Fibroblast of mammary gland (primary cell): ENCODE measurements around the gene NUDT4B.
"Not testable (repeated sequence)": the region's sequence is repeated elsewhere in the genome, so short reads cannot be mapped to it uniquely, and the experiment has no call there.

Experiments used
- DNase-seq: peaks from one replicate; pipeline ENCODE4 v3.0.0-alpha.2; 2010; ENCODE audit warnings: low read depth
- H3K4me3 ChIP-seq: 2 replicates; pipeline ENCODE4 v1.5.1; 2011; ENCODE audit warnings: low read depth, mild to moderate bottlenecking, low read length, moderate library complexity; ENCODE audit not compliant: control insufficient read depth

Gene NUDT4B

DNA sequence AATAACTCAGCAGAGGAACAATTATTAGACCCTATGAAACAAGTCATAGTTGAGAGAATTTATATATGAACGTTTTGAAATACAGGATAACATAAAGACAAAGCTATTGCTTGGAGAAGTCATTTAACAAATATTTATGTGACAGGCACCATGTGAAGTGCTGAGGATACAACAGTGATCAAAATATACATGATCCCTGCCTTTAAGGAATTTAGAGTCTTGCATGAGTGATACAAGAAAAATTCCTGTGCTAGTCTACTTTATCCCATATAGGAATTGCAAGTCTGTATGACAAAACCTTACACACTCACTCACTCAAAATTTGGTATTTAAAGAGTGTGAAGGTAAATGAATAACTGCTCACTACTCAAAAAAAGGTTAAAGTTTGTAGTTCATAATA, 25.5 kb downstream of the NUDT4B start:
- not testable (repeated sequence) for DNase-seq, H3K4me3 ChIP-seq

DNA sequence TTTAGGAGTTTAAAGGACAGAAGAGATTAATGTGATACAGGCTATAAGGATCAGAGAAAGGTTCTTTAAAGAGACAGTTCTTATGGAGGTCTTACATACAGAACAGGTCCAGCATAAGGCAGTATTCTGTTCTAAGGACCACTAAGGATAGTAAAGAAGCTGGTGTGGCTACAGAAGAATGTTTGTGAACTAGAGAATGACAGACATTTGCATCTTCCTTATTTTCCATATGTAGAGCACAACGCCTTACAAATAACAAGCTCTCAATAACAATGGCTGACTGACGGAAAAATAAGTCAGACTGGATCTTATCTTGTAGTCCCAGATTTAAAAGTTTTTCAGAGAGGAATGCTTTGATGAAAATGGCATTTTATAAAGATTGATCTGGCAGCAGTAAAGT, 26.7 kb downstream of the NUDT4B start:
- H3K4me3 ChIP-seq, DNase-seq: not testable (repeated sequence)

DNA sequence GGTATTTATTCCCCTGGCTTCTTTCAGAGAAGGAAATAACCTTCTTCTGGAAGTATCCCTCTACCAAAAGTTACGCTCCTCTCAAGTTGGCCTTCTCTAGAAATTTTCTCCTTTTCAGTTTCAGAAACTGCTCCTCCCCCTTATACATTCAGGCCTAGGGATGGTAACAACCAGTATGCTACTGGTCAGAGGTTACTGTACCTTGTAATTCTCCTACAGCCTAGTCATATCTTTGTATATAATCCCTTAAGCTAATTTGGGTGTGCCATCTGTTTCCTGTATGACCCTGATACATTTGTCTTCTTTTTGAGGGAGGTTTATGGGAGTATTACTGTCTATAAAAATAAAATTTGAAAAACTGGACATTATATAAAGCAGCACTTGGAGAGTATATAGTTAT, 29.1 kb downstream of the NUDT4B start:
- H3K4me3 ChIP-seq, DNase-seq: not testable (repeated sequence)

DNA sequence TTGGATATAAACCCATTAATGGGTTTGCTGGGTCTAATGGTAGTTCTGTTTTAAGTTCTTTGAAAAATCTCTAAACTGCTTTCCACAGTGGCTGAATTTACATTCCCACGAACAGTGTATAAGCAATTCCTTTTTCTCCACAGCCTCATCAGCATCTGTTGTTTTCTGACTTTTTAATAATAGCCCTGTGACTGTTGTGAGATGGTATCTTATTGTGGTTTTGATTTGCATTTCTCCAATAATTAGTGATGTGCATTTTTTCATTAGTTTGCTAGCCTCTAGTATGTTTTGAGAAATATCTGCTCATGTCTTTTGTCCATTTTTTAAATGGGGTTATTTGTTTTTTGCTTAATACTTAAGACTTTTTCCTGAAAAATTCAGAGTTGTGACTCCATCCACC, 31.8 kb downstream of the NUDT4B start:
- H3K4me3 ChIP-seq, DNase-seq: not testable (repeated sequence)

DNA sequence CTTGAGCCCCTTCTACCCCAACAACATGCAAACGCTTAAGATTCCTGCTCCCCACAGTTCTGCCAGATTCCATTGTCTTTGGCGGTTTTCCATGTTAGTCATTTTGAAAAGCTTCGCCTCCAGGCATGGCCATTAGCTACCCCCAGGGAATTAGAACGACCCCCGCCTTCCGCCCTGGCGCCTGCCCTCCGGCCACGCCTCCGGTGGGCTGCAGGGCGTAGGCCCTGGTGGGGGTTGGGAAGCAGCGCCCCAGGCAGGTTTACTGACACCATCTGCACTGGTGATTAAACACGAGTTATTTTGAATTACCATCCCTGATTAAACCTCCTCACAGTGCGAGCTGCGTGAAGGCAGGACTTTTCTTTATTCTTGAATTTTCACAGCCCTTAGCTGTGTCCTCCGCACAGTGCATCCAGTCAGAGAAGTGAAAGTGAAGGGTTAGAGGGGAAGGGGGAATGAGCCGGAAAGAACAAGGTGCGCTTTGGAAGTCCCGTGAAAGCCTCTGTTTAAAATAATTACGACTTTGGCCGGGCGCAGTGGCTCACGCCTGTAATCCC, 43.0 kb downstream of the NUDT4B start:
- DNase-seq, H3K4me3 ChIP-seq: not testable (repeated sequence)

DNA sequence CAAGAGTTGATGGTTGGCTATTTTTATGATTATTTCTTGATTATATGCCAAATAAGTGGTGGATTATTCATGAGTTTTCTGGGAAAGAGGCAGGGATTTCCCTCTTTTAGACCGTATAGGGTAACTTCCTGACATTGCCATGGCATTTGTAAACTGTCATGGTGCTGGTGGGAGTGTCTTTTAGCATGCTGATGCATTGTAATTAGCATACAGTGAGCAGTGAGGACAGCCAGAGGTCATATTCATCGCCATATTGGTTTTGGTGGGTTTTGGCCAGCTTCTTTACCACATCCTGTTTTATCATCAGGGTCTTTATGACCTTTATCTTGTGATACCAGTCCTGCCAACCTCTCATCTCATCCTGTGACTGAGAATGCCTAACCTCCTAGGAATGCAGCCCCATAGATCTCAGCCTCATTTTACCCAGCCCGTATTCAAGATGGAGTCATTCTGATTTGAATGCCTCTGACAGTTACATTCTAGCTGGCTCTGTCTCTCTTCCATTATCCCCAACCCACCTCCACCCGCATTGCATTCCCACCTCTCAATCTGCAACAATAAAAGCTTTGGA, 45.3 kb downstream of the NUDT4B start:
- not testable (repeated sequence) for H3K4me3 ChIP-seq, DNase-seq
